ENCODE measurements around the gene RHOF. TPM values are rescaled to one million over a fixed set of nuclear protein-coding genes. Genes with fewer than 3 reads are reported as not detected.

Gene RHOF
- total and polyA plus RNA-seq, 8 donors: 3.2 to 105 (median 23.3) TPM

GRCh38 chr12:121827351-121828099, 34.0 kb upstream of the RHOF start:
- no peak for DNase-seq
- 89 to 95% (median 94%) methylated on average over 38 to 48 of the region's 48 CpGs for WGBS, 5 donors
- TF ChIP-seq EP300 (IDR thresholded peaks at IDR 0.05) (no peak), POLR2A (IDR thresholded peaks at IDR 0.05) (no peak), POLR2AphosphoS5 (IDR thresholded peaks at IDR 0.05) (no peak), CTCF (IDR thresholded peaks at IDR 0.05) (no peak)
- Histone ChIP-seq H3K27me3 (no peaks in the 10 kb centered on the region), H3K9me3 (no peaks in the 10 kb centered on the region), H3K27ac (no peak overlapping the region), H3K4me1 (peaks cover 0 to 17% (median 2%) of the 10 kb centered on the region in 4 donors), H3K4me3 (no peak overlapping the region), H3K36me3 (peaks cover 66 to 100% (median 99%) of the 10 kb centered on the region in 4 donors)
- intact Hi-C loops (cut with DNase I; ENCODE audit: low total_unique reads): no loop called here

DNA sequence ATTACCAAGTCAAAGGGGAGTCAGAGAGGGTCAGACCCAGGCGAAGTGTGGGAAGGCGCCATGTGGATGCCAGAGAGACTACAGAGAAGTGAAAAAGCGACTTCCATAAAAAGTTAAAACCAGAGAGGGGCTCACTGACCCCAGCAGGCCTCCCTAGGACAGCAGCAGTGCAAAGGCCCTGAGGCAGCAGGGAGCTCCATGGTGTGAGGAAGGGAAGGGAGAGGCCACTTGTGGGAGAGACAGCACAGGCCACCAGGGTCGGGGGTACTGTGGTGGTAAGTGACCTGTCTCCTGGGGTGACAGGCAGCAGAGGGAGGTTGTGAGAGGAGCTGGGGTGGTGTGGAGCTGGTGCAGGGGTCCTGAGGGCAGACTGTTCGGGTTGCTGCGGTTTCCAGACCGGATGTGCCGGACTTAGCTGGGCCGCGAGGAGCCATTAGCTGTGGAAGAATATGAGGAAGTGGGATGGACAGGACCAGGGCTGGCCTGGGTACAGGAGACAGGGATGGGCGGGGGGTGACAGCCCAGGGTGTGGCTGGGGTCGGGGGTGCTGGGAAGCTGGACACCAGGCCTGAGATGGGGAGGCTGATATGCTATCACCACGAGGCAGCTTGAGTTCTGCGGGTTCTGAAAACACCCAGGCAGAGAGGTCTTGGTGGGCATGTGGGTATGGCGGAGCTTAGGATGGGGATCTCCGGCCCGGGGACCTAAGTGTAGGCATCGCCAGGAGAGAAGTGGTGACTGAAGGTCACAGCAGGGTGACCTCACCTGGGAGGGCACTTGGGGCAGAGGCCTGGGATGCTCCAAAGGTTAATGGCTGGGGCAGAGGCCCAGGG, 33.0 kb upstream of the RHOF start:
- WGBS, 5 donors: 86 to 92% (median 89%) methylated on average over 18 of the region's 18 CpGs
- H3K4me1 ChIP-seq: peaks cover 0 to 17% (median 2%) of the 10 kb centered on the region in 4 donors
- H3K36me3 ChIP-seq: peaks cover 69 to 100% (median 99%) of the 10 kb centered on the region in 4 donors
- intact Hi-C loops (cut with DNase I; ENCODE audit: low total_unique reads): no loop called here
- TF ChIP-seq POLR2AphosphoS5 (IDR thresholded peaks at IDR 0.05): no peak
- no peak for TF ChIP-seq CTCF (IDR thresholded peaks at IDR 0.05)
- no peak for TF ChIP-seq POLR2A (IDR thresholded peaks at IDR 0.05)
- TF ChIP-seq EP300 (IDR thresholded peaks at IDR 0.05): no peak
- no peak overlapping the region for H3K27ac ChIP-seq
- H3K9me3 ChIP-seq: no peaks in the 10 kb centered on the region
- H3K4me3 ChIP-seq: no peak overlapping the region
- DNase-seq: no peak
- H3K27me3 ChIP-seq: no peaks in the 10 kb centered on the region

DNA sequence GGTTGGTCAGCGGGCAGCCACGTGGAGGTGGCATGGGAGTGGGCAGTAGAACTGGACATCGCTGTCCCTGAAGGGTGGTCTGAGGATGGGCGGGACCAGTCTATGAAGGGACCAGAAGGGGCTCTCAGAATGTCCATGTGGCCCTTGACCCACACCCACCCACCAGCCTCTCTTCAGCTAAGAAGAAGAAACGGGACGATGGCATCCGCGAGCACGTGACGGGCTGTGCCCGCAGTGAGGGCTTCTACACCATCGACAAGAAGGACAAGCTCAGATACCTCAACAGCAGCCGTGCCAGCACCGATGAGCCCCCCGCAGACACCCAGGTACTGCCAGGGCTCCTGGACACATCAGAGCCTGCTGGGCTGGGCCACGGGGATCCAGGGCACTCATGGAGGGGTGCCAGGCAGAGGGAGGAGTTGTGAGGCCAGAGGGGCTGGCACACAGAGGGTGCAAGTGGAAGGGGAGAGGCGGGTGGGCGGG, 31.6 kb upstream of the RHOF start:
- H3K4me1 ChIP-seq: peaks cover 0 to 17% (median 2%) of the 10 kb centered on the region in 4 donors
- H3K36me3 ChIP-seq: peaks cover 68 to 100% (median 99%) of the 10 kb centered on the region in 4 donors
- 86 to 92% (median 90%) methylated on average over 17 to 18 of the region's 18 CpGs for WGBS, 5 donors
- no peak for DNase-seq
- no peaks in the 10 kb centered on the region for H3K27me3 ChIP-seq
- H3K27ac ChIP-seq: no peak overlapping the region
- no peak overlapping the region for H3K4me3 ChIP-seq
- intact Hi-C loops (cut with DNase I; ENCODE audit: low total_unique reads): no loop called here
- H3K9me3 ChIP-seq: no peaks in the 10 kb centered on the region
- TF ChIP-seq CTCF (IDR thresholded peaks at IDR 0.05): no peak
- TF ChIP-seq POLR2A (IDR thresholded peaks at IDR 0.05): no peak
- TF ChIP-seq EP300 (IDR thresholded peaks at IDR 0.05): no peak
- no peak for TF ChIP-seq POLR2AphosphoS5 (IDR thresholded peaks at IDR 0.05)

- 78 to 86% (median 79%) methylated on average over 9 to 12 of the region's 12 CpGs for WGBS, 5 donors
- DNase-seq: no peak
- intact Hi-C loops (cut with DNase I; ENCODE audit: low total_unique reads): no loop called here
- Histone ChIP-seq H3K36me3 (peaks cover 69 to 100% (median 99%) of the 10 kb centered on the region in 4 donors), H3K4me3 (no peak overlapping the region), H3K27me3 (no peaks in the 10 kb centered on the region), H3K9me3 (no peaks in the 10 kb centered on the region), H3K4me1 (peaks cover 0 to 5% (median 2%) of the 10 kb centered on the region in 4 donors), H3K27ac (no peak overlapping the region)
- TF ChIP-seq POLR2AphosphoS5 (IDR thresholded peaks at IDR 0.05) (no peak), CTCF (IDR thresholded peaks at IDR 0.05) (no peak), EP300 (IDR thresholded peaks at IDR 0.05) (no peak), POLR2A (IDR thresholded peaks at IDR 0.05) (no peak)
These were observed 30.2 kb upstream of the RHOF start for GRCh38 chr12:121823727-121824115.

All from stomach (tissue), 9 donors.